ENCODE measurements around the gene COMMD7.

- TF ChIP-seq POLR2A (IDR thresholded peaks at IDR 0.05; ENCODE audit: low read depth, low read length) (no peak), POLR2AphosphoS5 (IDR thresholded peaks at IDR 0.05; ENCODE audit: low read depth, low read length) (no peak), TAF1 (IDR thresholded peaks at IDR 0.05; ENCODE audit: low read depth, low read length) (no peak), PAX5 (IDR thresholded peaks at IDR 0.05; ENCODE audit: insufficient read depth, low read length, severe bottlenecking) (no peak), POU2F2 (IDR thresholded peaks at IDR 0.05; ENCODE audit: low read depth, low read length) (no peak), SPI1 (IDR thresholded peaks at IDR 0.05; ENCODE audit: low read depth, low read length) (no peak; the same call in 1 of the 2 replicates)
Observed at GRCh38 chr20:32761417-32761830, 18.2 kb upstream of the COMMD7 start.

Data from GM12891 (cell line).